Stimulated activated CD8-positive, alpha-beta memory T cell treated with anti-CD3 and anti-CD28 coated beads, Interleukin-4, amount 100 ng/mL, for 24 hours (primary cell): ENCODE data around the gene SLC4A4.

Experiments used
- DNase-seq: peaks from one replicate; pipeline ENCODE4 v3.0.0-alpha.2; 2020; ENCODE audit warnings: low read depth

The SLC4A4 gene

DNA sequence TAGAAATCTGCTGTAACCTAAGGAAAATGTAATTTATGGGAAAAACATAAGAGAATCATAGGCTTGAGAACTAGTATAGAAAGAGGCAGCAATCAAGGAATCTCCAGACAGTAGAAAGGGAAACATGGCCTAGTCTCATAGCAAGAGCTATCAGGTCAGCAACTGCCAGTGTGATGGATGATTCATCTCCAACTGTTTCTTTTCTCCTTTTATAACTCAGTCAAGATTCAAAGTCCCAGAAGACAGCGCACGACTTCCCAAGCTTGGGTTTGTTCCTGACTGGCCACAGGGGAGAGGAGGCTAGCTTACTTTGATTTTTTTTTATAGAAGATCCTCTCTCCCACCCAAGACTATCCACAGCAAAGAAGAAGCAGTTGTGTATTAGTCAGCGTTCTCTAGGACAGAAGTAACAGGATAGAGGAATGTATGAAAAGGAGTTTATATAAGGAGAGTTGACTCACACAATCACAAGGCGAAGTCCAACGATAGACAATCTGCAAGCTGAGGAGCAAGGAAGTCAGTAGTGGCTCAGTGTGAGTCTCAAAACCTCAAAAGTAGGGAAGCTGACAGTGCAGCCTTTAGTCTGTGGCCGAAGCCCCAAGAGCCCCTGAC lies 263.6 kb downstream of the SLC4A4 start:
- DNase-seq = no peak

DNA sequence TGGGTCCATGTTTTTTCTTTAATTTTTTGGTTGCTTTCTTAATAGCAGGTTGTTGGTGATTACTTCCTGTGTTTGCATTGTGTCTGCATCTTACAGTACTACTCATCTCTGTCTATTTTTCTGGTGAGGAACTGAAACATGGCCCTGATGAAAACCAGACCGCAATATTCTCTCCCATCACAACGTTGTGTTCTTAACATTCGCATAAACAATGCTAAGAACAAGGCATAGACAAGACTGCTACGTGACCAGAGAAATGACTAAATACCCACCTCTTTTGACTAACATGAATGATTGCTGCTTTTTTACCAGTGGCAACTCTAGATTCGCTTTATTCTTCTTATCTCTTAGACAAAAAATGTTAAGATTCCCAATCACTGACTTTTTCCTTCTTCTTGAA lies 266.0 kb downstream of the SLC4A4 start:
- DNase-seq = no peak

- DNase-seq = no peak
Measured at GRCh38 chr4:71607109-71607508, 268.3 kb downstream of the SLC4A4 start.

- DNase-seq = no peak
Measured at GRCh38 chr4:71607780-71608677, 269.2 kb downstream of the SLC4A4 start.

GRCh38 chr4:71608678-71609071 lies 269.9 kb downstream of the SLC4A4 start:
- DNase-seq = no peak

DNA sequence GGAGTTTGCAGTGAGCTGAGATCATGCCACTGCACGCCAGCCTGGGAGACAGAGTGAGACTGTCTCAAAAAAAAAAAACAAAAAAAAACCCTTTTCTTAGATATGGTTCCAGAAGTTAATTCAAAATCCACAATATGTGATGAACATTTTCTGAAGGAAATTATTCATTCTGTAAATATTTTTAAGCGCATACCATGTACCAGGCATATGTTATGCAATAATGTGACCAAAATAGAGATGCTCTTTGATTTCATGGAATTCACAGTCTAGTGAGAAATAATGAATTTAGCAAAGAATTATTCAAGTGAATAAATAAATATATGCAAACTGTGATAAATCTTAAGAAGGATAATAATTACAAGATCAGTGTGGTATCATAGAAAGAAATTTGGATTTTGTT lies 270.3 kb downstream of the SLC4A4 start:
- no peak for DNase-seq

DNA sequence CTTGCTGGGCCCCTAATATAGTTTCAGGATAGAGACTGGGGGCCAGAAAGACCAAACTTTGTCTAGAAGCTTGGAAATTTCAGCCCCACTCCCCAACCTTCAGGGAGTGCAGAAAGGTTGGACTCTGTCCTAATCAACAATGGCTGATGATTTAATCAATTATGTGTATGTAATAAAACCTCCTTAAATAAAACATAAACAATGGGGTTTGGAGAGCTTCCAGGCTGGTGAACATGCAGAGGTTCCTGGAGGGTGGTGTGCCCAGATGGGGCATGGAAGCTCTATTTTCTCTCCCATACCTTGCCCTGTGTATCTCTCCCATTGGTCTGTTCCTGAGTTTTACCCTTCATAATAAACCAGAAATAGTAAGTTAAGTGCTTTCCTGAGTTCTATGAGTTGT lies 270.8 kb downstream of the SLC4A4 start:
- no peak for DNase-seq

- no peak for DNase-seq
Measured at GRCh38 chr4:71614621-71615020, 275.8 kb downstream of the SLC4A4 start.

DNA sequence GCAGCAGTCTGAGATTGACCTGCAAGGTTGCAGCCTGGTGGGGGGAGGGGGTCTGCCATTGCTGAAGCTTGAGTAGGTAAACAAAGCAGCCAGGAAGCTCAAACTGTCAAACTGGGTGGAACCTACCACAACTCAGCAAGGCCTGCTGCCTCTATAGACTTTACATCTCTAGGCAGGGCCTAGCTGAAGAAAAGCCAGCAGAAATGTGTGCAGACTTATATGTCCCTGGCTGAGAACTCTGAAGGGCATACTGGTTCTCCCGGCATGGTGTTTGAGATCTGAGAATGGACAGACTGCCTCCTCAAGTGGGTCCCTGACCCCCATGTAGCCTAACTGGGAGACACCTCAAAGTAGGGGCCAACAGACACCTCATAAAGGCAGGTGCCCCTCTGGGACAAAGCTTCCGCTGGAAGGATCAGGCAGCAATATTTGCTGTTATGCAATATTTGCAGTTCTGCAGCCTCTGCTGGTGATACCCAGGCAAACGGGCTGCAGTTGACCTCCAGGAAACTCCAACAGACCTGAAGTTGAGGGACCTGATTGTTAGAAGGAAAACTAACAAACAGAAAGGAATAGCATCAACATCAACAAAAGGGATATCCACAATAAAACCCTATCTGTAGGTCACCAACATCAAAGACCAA lies 277.5 kb downstream of the SLC4A4 start:
- DNase-seq = no peak
